GM10266 (cell line): ENCODE data around the gene MATN1.

Experiments used
- DNase-seq: peaks from one replicate; pipeline ENCODE4 v3.0.0; 2012; ENCODE audit errors: extremely low spot score
- CTCF ChIP-seq: IDR thresholded peaks from 2 replicates; pipeline ENCODE4 v1.5.1; 2012; ENCODE audit warnings: mild to moderate bottlenecking, low read depth; ENCODE audit not compliant: control insufficient read depth, insufficient read depth; ENCODE audit errors: missing control alignments

MATN1 gene

GRCh38 chr1:30700528-30701257 is 22.7 kb downstream of the MATN1 start:
- TF ChIP-seq CTCF = no peak
- no peak for DNase-seq

GRCh38 chr1:30699762-30700161 is 23.6 kb downstream of the MATN1 start:
- no peak for DNase-seq
- TF ChIP-seq CTCF = no peak

GRCh38 chr1:30698401-30698981 is 24.9 kb downstream of the MATN1 start:
- TF ChIP-seq CTCF = no peak
- DNase-seq = no peak

- peak; percentile 65 for DNase-seq
- TF ChIP-seq CTCF = peak; percentile 12
These were observed 25.6 kb downstream of the MATN1 start for GRCh38 chr1:30697571-30698376.

- no peak for DNase-seq
- TF ChIP-seq CTCF = no peak
These were observed 26.6 kb downstream of the MATN1 start for GRCh38 chr1:30696831-30697230.

GRCh38 chr1:30695439-30695841 is 27.9 kb downstream of the MATN1 start:
- no peak for DNase-seq
- TF ChIP-seq CTCF = no peak
